ENCODE data around the gene GFPT2.

Gene GFPT2

DNA sequence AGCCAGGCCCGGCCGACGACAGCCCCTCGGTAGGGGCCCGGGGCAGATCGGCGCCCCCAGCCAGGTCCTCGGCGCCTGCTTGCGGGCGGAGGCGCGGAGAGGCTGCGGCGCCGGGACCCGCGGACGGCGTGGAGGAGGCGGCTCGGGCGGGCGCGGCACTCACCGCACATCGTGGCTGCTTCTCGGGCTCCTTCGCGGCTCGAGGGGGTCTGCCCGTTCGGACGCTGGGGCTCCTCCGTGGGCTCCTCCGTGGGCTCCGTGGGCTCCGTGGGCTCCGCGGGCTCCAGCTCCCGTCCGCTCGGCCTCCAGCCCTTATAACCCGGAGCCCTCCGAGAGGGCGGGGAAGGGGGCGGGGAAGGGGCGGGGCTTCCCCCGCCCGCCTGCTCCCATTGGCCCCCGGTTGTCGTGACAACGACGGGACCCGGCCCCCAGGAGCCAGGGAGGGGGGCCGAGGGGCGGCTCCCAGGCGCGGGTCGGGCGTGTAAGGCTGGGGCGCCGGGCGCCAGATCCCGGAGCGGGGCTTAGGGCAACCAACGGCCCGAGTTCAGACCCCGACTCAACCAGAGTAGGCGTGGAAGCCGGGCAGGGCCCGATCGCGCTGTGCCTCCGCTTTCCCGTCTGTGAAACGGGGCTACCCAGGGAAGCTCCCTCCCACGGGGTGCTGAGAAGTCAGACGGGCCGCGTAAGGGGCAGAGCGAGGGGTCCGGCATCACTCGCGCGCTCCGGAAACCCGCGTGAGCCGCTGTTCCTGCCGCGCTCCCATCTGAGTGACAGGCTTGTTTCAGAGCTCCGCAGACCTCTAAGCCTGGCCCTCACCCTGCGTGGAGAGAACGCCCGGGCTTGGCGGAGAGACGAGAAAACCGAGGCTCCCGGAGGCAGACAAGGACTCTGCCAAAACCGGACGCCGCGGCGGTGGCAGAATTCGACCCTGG is at the start of gene GFPT2:
TSS of gene GFPT2 (minus strand) at position 289 of the 932 bp plus-strand sequence. CDS start at position 170, 119 bp downstream.
- TF ChIP-seq POLR2A (IDR thresholded peaks at IDR 0.05; ENCODE audit: low read length) (no peak), GATA1 (IDR thresholded peaks at IDR 0.05; ENCODE audit: low read depth, low read length) (no peak)
- peak; percentile 58 to 59 for DNase-seq

DNA sequence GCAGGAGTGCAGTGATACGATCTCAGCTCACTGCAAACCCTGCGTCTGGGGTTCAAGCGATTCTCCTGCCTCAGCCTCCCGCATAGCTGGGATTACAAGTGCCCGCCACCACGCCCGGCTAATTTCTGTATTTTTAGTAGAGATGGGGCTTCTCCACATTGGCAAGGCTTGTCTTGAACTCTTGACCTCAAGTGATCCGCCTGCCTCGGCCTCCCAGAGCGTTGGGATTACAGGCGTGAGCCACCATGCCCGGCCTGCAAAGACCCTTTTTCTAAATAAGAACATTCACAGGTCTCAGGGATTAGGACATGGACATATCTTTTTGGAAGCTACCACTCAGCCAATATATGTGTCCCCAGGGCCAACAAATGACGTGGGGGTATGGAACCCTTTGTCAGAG is 49.6 kb upstream of the GFPT2 start:
- TF ChIP-seq GATA1 (IDR thresholded peaks at IDR 0.05; ENCODE audit: low read depth, low read length) (no peak), POLR2A (IDR thresholded peaks at IDR 0.05; ENCODE audit: low read length) (no peak)
- DNase-seq, result no peak

DNA sequence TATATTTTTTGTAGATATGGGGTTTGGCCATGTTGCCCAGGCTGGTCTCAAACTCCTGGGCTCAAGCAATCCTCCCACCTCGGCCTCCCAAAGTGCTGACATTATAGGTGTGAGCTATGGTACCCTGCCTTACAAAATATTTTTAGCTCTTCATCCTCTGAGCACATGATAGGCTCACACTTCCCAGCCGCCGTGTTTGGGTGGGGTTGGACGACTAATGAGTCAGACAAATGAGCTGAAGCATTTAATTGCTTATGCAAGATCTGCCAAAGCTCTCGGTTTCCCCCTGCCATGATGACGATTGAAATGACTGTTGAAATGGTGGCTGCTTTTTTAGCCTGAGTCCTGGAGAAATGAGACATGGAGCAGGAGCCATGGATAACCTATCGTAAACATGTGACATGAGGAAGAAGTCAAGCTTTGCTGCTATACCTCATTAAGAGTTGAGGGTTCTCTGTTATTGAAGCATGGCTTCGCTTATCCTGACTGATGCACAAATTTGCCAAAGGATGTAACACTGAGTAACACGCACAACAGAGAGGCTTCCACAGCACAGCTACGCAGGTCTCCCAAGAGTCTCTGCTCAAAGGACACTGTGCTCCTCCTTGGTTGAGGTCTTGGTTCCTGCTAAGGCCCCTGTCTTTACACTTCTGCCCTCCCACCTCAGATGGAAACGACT is 48.2 kb upstream of the GFPT2 start:
- no peak for DNase-seq
- TF ChIP-seq GATA1 (IDR thresholded peaks at IDR 0.05; ENCODE audit: low read depth, low read length) (no peak), POLR2A (IDR thresholded peaks at IDR 0.05; ENCODE audit: low read length) (no peak)

DNA sequence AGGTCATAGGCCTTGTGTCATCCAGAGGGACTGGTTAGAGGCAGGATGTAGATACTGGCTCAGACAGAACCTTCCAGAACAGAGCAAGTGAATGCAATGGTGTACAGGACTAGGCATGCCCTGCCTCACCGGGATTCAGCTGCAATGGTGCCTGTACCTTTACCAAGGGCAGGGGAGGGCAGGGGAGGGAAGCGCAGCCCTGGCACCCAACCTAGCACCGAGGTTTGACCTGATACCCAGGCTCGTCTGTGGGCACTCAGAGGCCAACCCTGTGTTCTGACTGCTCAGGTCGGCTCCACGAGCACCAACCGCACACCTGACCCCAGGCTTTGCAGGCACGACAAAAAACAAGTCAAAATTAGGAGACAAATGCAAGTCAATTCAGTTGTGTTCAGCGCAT is 47.3 kb upstream of the GFPT2 start:
- no peak for DNase-seq
- no peak for TF ChIP-seq POLR2A (IDR thresholded peaks at IDR 0.05; ENCODE audit: low read length)
- TF ChIP-seq GATA1 (IDR thresholded peaks at IDR 0.05; ENCODE audit: low read depth, low read length), result no peak

DNA sequence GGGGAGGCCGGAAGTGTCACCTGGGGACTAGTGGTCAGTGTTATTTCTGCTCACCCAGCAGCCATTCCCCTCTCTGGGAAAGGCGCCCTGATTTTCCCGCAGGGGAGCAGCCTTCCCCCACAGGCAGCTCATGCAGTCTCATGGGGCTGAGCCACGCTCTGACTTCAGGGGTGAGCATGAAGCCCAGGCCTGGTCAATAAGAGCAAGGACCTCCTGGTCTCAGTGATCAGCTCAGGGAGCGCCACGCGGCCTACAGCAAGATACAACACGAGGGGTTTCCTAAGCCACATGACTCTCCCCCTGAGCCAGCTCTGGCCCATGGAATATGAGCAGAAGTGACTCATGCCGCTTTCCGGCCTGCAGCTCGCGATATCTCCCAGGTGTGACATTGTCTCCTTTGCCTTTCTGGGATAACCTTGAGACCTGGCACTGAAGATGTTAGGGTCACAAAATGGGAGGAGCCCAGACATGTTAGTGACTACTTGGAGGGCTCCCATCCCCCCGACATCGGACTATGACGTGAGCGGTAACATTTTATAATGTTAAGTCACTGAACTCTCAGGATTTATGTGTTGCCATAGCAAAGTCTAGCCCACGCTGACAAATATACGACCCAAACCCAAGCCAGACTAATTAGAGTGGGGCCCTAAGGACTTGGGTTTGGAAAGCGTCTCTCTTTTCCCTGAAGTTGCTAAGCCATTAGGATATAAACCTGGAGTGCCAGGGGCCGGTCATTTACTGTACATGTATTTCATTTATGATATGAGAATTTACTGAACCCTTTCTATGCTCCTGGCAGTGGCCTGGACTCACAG is 46.5 kb upstream of the GFPT2 start:
- DNase-seq, result no peak
- no peak for TF ChIP-seq POLR2A (IDR thresholded peaks at IDR 0.05; ENCODE audit: low read length)
- no peak for TF ChIP-seq GATA1 (IDR thresholded peaks at IDR 0.05; ENCODE audit: low read depth, low read length)

DNA sequence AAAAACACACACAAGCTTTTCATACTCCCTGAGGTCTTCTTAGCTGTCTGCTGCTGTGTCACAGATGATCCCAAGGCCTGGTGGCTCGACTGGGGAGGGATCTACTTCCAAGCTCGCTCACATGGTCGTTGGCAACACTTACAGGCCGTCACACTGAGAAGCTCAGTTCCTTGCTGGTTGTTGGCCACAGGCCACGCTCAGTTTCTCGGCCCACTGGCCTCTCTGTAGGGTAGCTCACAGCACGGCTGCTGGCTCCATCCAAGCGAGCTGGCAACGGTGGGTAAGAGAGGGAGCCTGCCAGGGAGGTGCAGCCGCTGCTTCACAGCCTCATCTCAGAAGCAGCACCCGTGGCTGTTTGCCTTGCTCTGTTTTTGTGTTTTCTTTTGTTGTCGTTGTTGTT is 43.8 kb upstream of the GFPT2 start:
- DNase-seq, result no peak
- TF ChIP-seq POLR2A (IDR thresholded peaks at IDR 0.05; ENCODE audit: low read length) (no peak), GATA1 (IDR thresholded peaks at IDR 0.05; ENCODE audit: low read depth, low read length) (no peak)

DNA sequence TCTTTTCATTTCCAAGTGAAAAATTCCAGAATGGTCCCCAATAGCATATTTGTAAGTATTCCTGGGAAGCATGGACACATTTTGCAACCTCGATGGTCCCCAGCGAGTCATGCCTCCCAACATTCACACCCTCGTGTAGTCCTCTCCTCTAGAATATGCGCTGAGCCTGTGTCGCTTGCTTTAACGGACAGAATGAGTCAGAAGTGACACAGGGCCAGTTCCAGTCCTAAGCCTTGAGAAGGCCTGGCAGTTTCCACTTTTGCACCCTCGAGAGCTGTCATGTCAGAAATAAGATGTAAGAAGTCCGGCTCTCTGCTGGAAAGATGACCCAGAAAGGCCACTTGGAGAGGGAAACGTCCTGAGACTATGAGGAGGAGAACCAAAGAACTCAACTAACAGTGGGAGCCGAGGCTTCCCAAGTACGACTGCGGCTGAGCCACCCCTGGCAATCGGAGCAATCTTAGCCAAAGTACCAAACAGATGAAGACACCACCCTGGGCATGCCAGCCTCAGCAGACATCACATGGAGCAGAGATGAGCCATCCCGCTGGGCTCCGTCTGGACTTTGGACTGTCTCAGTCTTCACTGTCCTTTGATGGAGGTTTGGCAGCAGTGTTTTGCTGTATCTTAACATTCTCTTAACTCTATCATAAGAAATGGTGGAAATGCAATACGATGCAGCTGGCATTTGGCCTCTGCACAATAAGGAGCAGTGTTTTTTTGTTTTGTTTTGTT is 42.6 kb upstream of the GFPT2 start:
- TF ChIP-seq GATA1 (IDR thresholded peaks at IDR 0.05; ENCODE audit: low read depth, low read length) (no peak), POLR2A (IDR thresholded peaks at IDR 0.05; ENCODE audit: low read length) (no peak)
- no peak for DNase-seq

DNA sequence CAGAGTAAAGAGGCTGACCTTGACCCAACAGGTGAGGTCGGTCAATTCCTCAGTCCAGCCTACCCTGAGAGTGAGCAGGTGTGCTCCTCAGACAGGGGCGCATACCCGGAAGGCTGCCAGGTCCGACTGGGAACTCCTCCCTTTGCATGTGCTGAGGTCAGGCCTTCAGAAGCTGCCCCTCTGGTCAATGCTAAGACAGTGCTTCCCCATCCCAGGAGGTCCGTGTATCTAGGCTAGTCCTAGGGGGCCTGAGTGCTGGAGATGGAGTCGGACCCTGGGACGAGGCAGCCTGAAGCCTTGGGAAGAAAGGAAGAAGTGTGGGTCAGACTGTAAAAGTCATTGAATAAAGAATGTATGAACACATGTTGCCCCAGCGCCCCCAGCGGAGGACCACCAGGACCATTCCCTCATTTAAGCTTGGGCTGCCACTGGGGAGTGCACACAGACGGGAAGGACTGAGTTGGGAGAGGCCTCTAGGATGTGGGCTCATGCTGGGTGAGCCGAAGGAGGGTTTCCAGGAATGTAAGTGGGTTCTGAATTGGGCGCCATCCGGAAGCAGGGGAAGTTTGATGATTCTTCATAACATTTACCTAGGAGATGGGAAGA is 41.0 kb upstream of the GFPT2 start:
- TF ChIP-seq POLR2A (IDR thresholded peaks at IDR 0.05; ENCODE audit: low read length) (no peak), GATA1 (IDR thresholded peaks at IDR 0.05; ENCODE audit: low read depth, low read length) (no peak)
- DNase-seq, result no peak

DNA sequence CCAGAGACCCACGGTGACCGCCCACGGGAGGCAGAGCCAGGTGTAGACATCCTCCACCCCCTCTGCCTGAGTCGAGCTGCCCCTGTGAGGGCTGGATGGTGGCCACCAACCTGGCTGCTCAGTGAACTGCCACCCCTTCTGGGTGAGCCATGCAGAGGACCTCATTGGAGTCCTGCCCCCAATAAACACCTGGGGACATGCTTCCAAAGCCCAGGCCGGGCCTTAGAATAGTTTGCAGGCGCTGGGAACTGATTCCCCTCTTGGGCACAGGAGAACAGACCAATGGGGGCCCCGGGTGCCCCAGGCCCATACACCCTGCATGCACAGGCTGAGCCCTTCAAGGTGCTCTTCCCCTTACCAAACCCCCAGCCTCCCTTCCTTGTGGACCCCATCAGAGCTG is 38.1 kb upstream of the GFPT2 start:
- no peak for TF ChIP-seq POLR2A (IDR thresholded peaks at IDR 0.05; ENCODE audit: low read length)
- DNase-seq, result no peak

DNA sequence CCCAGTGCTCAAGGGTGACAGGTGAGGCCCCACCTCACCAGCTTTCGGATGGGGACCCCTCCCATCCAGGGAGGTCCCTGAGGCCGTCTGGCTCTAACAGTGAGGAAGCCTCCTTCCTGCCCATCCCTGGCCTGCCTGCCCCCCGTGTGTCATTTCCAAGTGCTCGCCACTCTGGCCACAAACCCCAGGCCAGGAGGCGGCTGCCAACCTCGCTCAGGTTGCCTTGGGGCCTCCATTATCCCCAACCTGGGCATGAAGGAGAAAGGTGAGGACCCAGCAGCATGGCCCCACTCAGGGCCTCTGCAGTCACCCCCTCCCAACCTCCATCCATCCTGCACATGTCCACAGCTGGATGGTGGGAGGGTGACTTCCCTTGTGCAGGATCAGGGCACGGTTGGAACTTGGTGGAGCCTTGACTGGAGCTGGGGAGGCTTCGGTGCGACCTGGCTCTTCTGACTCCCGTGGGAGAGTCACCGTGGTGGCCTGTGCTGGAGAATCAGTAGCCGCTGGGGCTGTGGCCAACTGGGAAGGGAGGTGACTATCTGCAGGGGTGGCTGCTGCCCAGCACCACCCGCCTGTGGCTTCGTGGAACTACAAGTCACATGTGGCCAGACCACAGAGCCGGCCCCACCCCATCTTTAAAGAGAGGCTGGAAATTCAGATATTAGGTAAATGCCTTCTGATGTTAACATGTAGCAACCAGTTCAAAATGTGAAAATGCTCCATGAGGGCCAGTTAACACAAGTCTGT is 37.5 kb upstream of the GFPT2 start:
- peak in 1 of 2 experiments; percentile 13 for DNase-seq
- TF ChIP-seq GATA1 (IDR thresholded peaks at IDR 0.05; ENCODE audit: low read depth, low read length) (no peak), POLR2A (IDR thresholded peaks at IDR 0.05; ENCODE audit: low read length) (no peak)

DNA sequence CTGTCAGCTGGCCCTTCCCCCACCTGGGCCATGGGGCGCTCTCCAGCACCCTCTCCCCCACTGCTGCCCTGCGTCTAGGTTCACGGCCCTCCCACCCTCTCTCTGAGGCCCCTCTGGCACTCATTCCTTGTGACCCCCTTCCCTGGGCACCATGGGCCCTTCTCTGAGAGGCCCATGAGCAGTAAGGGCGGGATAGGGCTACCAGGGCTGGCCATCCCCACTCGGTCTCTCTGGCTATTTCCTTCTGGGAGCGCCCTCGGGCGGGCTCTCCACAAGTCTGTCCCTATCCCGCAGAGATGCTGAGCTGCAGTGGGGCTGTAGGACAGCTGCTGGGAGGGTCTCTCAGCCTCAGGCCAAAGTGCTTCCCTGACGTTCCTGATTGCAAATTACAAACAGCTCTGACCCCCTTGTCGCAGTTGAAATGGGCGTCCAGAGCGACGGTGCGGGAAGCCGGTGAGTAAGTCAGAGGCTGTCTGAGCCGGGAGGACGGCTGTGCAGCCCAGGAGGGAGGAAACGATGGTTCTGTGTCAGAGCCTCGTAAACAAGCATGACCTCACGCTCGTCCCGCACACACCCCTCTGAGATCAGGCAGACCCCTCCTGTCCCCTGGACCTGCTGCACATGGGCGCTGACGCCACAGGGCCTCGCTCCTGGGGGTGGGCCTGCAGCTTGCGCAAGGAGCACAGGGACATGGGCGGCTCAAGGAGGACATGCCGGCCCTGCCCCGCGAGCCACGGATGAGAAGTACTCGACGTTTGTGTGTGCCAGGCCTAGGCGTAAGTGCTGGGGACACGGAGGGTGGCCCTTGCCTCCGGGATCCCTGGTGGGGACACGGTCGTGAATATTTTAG is 36.3 kb upstream of the GFPT2 start:
- no peak for DNase-seq
- no peak for TF ChIP-seq GATA1 (IDR thresholded peaks at IDR 0.05; ENCODE audit: low read depth, low read length)

DNA sequence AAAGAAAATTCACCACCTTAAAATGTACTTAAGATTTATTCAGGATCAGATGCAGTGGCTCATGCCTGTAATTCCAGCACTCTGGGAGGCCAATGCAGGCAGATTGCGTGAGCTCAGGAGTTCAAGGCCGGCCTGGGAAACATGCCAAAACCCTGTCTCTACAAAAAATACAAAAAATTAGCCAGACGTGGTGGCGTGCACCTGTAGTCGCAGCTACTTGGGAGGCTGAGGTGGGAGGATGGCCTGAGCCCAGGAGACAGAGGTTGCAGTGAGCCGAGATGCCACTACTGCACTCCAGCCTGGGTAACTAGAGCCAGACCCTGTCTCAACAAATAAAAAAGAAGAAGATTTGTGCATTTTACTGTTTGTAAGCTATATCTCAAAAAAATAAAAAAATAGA is 34.7 kb upstream of the GFPT2 start:
- DNase-seq, result no peak
- no peak for TF ChIP-seq GATA1 (IDR thresholded peaks at IDR 0.05; ENCODE audit: low read depth, low read length)
- no peak for TF ChIP-seq POLR2A (IDR thresholded peaks at IDR 0.05; ENCODE audit: low read length)
